LNCaP clone FGC (cell line): ENCODE measurements around the gene TUBGCP5.

Experiments used
- DNase-seq: peaks from one replicate; pipeline ENCODE4 v3.0.0-alpha.2; 2011; ENCODE audit warnings: low read depth
- H3K4me3 ChIP-seq: 2 replicates; pipeline ENCODE4 v1.5.1; 2011; ENCODE audit warnings: mild to moderate bottlenecking, low read depth, low read length, control low read depth
- CTCF ChIP-seq: IDR thresholded peaks from 2 replicates; pipeline ENCODE4 v1.5.1; 2012; ENCODE audit warnings: mild to moderate bottlenecking; ENCODE audit not compliant: control insufficient read depth, insufficient read depth; ENCODE audit errors: extremely low read depth

TUBGCP5 gene

GRCh38 chr15:22962611-22963010 lies 76.8 kb downstream of the TUBGCP5 start:
- no peak overlapping the region for H3K4me3 ChIP-seq

GRCh38 chr15:22961762-22962161 lies 77.6 kb downstream of the TUBGCP5 start:
- no peak for TF ChIP-seq CTCF
- DNase-seq, result no peak
- H3K4me3 ChIP-seq, result no peak overlapping the region

More at GRCh38 chr15:22962611-22963010, 76.8 kb downstream of the TUBGCP5 start:
- no peak for TF ChIP-seq CTCF
- DNase-seq, result no peak

- no peak for DNase-seq
- no peak overlapping the region for H3K4me3 ChIP-seq
- no peak for TF ChIP-seq CTCF
Measured at GRCh38 chr15:22960556-22960955, 78.8 kb downstream of the TUBGCP5 start.

GRCh38 chr15:22960126-22960525 lies 79.2 kb downstream of the TUBGCP5 start:
- H3K4me3 ChIP-seq, result no peak overlapping the region
- no peak for TF ChIP-seq CTCF
- DNase-seq, result no peak

- TF ChIP-seq CTCF, result no peak
- DNase-seq, result no peak
- no peak overlapping the region for H3K4me3 ChIP-seq
Measured at GRCh38 chr15:22959321-22960101, 79.9 kb downstream of the TUBGCP5 start.

- no peak for DNase-seq
- TF ChIP-seq CTCF, result no peak
- no peak overlapping the region for H3K4me3 ChIP-seq
Measured at GRCh38 chr15:22958487-22959280, 80.7 kb downstream of the TUBGCP5 start.
